Myocyte (in vitro differentiated cells): ENCODE results near the gene INO80E. TPM values are rescaled to one million over a fixed set of nuclear protein-coding genes. Genes with fewer than 3 reads are reported as not detected.

Experiments used
- DNase-seq: peaks from one replicate; pipeline ENCODE4 v3.0.0-alpha.2; 2012; ENCODE audit warnings: low read depth
- total RNA-seq: library from RNA; depleted of rRNA; stranded (reverse); fragments of >200 nt; gene quantifications from 2 replicates; pipeline ENCODE4 v1.2.3, GENCODE V29; 2014

The INO80E gene
- total RNA-seq, 1 donor from 2014 or later, result 43.8 TPM

DNA sequence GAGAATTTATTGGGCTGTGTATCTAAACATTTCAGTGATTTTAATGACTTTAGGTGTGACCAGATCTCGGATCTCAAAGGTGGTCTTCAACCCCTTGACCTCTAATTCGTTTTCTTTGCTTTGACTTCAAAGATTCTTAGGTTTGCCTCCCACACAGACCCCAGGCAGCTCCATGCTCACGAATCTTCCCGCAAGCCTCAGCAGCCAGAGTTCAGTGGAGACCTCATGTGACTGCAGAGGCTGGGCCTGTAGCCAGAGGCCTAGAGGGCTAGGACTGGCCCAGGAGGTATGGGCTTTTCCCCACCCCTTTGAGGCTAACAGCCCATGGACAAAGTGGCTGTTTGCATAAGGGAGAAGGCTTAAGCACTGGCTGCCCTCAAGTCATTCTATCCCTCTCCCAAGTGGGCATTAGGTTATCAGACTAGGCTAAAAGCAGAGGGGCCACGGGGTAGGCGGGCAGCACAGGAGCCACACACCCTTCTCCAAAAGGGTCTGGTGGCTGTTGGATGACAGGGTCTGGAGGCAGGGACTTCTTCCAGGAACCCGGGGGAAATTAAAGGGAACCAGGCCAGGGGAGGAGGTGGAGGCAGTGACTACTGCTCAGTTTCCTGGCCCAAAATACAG, 3.6 kb upstream of the INO80E start:
- no peak for DNase-seq

DNA sequence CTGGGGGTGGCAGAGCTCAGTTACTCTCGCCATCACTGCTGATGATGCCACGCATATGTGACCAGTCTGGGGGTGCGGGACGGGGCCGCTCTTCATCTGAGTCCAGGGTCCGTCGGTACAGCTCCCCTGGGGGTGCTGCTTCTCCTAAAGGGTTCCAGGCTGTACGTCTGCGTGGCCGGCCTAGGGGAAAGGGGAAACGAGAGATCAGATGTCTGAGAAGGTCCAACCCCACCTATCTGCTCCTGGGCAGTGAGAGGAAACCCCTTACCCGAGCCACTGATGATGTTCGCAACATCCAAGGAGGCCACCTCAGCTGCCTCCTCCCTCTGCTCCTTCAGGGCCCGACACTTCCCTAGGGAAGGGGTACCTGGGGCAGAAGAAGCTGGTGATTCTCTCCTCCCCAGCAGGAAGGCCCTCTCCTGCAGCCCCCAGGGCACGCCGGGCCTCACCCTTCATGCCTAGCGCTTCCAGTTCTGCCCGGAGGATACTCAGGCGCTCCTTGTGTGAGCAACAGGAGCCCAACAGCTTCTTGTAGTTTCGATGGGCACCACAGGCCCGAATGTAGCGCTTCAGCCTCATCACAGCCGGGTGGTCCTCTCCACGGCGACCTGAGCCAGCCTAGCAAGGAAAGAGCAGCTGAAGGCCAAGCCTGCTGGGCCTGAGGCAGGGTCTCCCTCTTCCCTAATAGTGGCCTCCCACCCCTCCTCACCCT, 2.7 kb upstream of the INO80E start:
- DNase-seq, result no peak

DNA sequence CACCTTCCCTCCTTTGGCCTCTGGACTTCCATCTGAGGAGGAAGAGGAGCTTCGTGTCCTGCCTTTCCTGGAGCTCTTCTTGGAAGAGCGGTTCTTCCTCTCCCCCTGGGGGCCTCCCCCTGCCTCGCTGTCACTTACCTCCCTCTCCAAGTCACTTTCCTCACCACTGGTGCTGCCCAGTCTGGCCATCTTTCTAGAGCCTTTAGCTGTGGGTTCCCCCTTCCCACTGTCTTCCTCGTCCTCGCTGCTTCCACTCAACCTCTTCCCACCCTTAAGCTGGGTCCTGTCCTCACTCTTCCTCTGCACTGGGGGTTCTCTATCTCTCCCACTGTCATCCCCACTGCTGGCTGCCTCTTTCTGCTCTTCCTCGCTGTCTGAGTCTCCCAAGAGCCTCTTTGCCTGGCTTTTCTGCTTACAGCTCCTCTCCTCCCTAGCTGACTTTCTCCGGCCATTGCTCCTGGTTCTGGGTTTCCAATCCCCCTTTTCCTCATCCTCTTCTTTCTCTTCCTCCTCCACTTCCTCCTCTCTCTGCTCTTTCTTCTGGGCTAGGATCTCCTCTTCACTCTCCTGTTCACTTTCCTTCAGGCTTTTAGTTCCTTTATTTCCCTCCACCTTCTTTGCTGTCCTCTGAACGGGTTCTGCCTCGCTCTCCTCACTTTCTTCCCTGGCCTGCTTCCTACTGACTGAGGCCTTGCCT, 2.0 kb upstream of the INO80E start:
- no peak for DNase-seq

DNA sequence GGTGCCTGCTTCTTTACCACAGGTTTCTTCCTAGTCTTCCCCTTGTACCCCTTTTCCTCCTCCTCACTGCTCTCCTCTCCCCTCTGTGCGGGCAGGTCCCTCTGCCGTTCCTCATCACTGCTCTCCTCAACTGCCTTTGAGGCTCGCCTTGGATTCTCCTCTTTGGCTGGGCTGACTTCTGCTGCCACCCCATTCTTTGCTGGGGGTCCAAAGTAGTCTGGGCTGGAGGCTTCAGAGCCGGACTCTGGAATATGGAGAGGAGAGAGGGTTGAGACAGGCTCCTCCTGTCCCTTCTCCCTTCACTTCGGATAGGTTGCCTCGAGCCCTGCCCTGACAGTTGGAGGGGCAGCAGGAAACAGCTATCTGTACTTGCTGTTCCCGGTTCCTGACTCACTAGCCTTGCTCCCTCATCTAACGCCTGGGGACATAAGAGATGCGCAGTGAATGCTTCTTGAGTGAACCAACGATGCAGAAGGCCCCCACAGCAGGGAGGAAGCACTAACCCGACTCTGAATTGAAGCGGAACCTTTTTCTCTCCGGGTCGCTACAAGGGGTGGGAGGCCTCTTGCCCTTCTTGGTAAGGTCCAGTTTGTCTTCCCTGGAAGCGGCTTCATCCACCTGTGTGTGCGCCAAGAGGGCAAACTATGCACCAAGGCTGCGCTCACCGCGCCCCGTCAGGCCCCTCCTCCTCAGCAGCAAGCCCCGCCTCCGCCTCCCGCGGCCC, 1.3 kb upstream of the INO80E start:
- DNase-seq, result no peak

GRCh38 chr16:29995324-29995910, 624 bp upstream of the INO80E start, which contains the start of gene HIRIP3:
HIRIP3 (minus strand) TSS chr16:29995617; CDS start chr16:29995605, 12 bp downstream.
- peak; percentile 85 for DNase-seq

GRCh38 chr16:29996766-29997250, 767 bp downstream of the INO80E start:
- no peak for DNase-seq

- DNase-seq, result no peak
Observed at GRCh38 chr16:29999605-30000004, 3.6 kb downstream of the INO80E start.

DNA sequence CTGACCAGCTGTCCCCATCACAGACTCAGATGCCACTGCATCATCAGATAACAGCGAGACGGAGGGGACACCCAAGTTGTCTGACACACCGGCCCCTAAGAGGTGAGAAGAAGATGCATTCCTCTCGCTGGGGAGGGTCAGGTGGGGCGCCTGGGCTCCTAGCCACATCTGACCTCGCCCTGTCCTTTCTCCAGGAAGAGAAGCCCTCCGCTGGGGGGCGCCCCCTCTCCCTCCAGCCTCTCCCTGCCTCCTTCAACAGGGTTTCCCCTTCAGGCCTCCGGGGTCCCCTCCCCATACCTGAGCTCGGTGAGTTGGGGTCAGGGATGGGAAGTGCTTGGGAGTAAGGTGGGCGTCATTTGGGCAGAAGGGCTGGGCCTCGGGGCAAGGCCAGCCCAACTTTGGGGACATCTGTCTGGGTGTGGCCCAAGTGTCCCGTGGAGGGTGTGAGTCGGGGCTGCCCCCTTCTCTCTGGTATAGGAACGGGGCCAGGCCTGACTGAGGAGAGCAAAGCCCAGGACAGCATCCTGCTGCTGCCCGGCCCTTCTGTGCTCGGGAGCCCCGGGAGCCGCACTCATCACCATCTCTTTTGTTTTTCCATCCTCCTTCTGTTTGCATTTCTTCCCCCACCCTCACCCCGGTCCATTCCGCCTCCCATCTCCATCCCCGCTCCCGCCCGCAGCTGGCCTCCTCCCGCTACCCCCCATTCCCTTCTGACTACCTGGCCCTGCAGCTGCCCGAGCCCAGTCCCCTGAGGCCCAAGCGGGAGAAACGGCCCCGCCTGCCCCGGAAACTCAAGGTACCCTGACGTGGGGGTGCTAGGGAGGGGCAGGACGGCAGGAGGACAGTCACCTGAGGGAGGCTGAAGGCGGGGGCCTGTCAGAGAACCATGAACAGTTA, 4.9 kb downstream of the INO80E start:
- no peak for DNase-seq

GRCh38 chr16:30002614-30003346, 6.7 kb downstream of the INO80E start:
- no peak for DNase-seq

DNA sequence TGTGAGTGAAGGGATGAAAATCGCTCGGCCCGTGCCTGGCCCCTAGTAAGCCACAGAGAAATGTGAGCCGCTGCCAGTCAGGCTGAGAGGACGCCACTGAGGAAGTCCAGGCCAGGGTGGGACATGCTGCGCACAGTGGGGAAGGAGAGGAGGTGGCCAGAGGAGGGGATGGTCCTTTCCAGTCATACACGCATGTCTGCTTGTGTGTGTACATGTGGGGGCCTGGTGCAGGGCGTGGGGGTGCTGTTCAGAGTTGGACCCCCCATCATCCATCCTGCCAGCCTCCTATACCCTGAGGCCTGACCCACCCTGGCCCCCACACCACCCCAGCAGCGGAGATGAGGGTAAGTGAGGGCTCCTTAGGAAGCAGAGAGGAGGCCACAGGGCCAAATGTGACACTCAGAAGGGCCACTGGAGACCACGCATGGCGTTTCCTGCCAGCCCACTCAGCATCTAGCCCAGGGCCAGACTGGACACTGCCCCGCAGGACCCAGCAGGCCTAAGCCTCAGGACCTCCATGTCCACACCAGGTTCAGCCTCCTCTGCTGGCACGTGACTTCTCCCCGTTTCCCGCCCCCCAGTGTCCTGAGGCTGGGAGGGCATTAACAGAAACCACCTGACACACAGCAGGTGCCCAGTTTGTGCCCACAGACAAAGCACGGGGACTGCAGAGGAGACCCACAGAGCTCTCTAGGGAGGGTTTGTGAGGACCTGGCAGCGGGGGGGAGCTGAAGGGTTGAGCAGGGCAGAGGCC, 7.8 kb downstream of the INO80E start:
- no peak for DNase-seq

DNA sequence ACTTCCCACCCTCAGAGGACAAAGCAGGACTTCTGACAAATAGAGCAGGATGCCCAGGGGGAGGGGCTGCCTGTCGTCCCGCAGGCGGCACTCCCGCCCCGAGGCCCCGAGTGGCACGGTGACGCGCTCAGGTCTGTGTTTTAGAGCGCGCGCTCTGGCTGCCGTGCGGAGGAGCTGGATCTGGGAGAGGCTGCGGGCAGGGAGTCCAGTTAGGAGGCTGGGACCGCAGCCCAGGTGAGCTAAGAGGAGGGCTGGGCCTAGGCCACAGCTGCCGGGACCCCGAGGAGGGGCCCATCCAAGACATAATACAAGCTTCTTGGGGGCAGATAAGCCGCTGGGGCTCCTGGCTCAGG, 8.4 kb downstream of the INO80E start:
- DNase-seq, result no peak

DNA sequence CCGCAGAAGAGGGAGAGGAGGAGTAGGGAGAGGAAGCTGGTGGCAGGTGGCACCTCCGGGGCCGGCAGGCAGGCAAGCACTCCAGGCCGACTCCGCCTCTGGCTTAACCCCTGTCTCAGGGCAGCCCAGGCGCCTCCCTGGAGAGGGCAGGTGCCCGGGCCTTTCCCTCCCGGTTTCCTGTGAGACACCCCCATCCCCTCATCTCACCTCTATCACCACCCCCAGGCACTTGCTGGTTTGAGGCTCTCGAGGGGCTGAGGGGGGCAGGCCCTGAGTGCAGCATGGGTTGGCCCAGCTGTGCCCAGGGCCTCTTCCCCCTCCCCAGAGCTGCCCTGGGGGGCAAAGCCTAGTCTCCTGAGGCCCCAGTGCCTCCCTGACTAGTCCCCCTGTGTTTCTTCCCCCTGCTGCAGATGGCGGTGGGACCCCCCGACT, 8.8 kb downstream of the INO80E start:
- DNase-seq, result no peak

DNA sequence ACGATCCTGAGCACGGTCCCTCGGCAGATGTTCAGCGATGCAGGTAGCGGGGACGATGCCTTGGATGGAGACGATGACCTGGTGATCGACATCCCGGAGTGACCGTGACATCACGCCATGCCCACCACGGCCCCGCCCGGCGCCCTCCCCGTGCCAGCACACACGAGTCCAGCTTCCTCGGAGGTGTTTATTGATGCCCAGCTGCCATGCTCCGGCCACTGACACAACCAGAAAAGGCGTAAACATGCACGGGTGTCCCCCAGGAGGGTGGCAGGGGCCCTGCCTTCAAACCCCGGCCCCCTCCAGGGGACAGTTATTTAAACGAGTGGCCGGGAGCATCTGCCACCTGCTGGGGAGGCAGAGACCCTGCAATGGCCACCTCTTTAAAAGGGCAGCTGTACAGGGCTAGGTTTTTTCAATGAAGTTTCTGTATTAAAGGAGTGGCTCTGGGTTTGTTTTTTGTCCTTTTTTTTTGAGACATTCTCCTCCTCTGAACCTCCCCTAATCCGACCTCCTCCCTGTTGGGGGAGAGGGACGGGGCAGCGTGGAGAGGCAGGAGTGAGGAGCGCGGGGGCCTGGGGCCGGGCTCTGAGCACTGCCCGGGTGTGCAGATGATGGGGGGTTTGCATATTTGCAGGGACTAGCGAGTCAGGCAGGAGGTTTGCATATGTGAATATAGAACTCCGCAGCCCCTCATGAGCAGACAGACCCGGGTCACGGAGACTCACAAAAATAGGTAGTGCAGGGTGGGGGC, 9.5 kb downstream of the INO80E start:
- DNase-seq, result peak; percentile 45

DNA sequence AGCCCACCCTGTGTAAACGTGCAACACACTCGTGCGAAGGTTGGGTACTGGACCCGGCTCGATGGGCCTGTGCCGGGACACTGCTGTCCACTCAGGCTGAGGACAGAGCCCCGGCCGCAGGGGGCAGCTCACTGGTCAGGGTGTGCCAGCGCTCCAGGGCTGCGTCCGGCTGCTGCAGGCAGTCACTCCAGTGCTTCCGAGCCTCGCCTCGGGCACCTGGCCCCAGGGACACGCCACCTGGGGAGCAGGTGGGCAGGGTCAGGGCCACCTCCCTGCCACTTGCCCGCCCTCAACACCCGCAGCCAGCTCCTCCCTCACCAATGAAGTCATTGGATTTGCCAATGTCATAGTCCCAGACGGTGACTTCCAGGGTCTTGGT, 10.0 kb downstream of the INO80E start:
- DNase-seq, result no peak

- no peak for DNase-seq
Observed at GRCh38 chr16:30006659-30007377, 10.8 kb downstream of the INO80E start.

GRCh38 chr16:30007378-30007895, 11.4 kb downstream of the INO80E start:
- DNase-seq, result no peak
